Astrocyte (in vitro differentiated cells and primary cell): ENCODE data around the gene CREB3. TPM values are rescaled to one million over a fixed set of nuclear protein-coding genes. Genes with fewer than 3 reads are reported as not detected.

ENCODE experiments used
- DNase-seq: peaks from one replicate; pipeline ENCODE4 v3.0.0-alpha.2; 2010; ENCODE audit warnings: low read depth
- FAIRE-seq: peaks from 2 replicates; lab custom pipeline; 2011; peaks lifted over from hg19 to GRCh38; lab: Jason Lieb, UNC
- H2AFZ ChIP-seq: 2 replicates; pipeline ENCODE4 v1.6.0; 2012; ENCODE audit warnings: low read depth, low read length, inconsistent platforms
- H3K27ac ChIP-seq: 2 replicates; pipeline ENCODE4 v1.5.1; 2011; ENCODE audit warnings: low read depth, low read length, inconsistent platforms
- H3K27me3 ChIP-seq: 2 replicates; pipeline ENCODE4 v1.6.0; 2011; ENCODE audit warnings: low read length, inconsistent platforms; ENCODE audit not compliant: insufficient read depth
- H3K36me3 ChIP-seq: 2 replicates; pipeline ENCODE4 v1.5.1; 2011; ENCODE audit warnings: low read length, inconsistent platforms; ENCODE audit not compliant: insufficient read depth
- H3K4me1 ChIP-seq: 2 replicates; pipeline ENCODE4 v1.5.1; 2011; ENCODE audit warnings: low read length, inconsistent platforms; ENCODE audit not compliant: insufficient read depth
- H3K4me2 ChIP-seq: 2 replicates; pipeline ENCODE4 v1.6.0; 2012; ENCODE audit warnings: low read length, inconsistent platforms
- H3K4me3 ChIP-seq: 2 replicates; pipeline ENCODE4 v1.5.1; 2011; ENCODE audit warnings: low read depth, mild to moderate bottlenecking, low read length, inconsistent platforms; ENCODE audit not compliant: insufficient read depth
- H3K79me2 ChIP-seq: 2 replicates; pipeline ENCODE4 v1.6.0; 2012; ENCODE audit warnings: mild to moderate bottlenecking, low read length, inconsistent platforms; ENCODE audit not compliant: insufficient read depth
- H3K9ac ChIP-seq: 2 replicates; pipeline ENCODE4 v1.6.0; 2012; ENCODE audit warnings: mild to moderate bottlenecking, low read length, inconsistent platforms
- H3K9me3 ChIP-seq: 2 replicates; pipeline ENCODE4 v1.5.1; 2012; ENCODE audit warnings: low read depth, mild to moderate bottlenecking, low read length, inconsistent platforms; ENCODE audit not compliant: insufficient read depth
- H4K20me1 ChIP-seq: 2 replicates; pipeline ENCODE4 v1.6.0; 2012; ENCODE audit warnings: low read length, inconsistent platforms; ENCODE audit not compliant: insufficient read depth
- H3K27ac Mint-ChIP-seq: one replicate; pipeline ENCODE4 v1.8.0; 2021; ENCODE audit warnings: mild to moderate bottlenecking, mixed read lengths; ENCODE audit not compliant: unreplicated experiment
- H3K27me3 Mint-ChIP-seq: one replicate; pipeline ENCODE4 v1.8.0; 2021; ENCODE audit warnings: low read depth, mixed read lengths; ENCODE audit not compliant: unreplicated experiment
- H3K36me3 Mint-ChIP-seq: one replicate; pipeline ENCODE4 v1.8.0; 2021; ENCODE audit warnings: low read depth, mixed read lengths; ENCODE audit not compliant: unreplicated experiment
- H3K4me1 Mint-ChIP-seq: one replicate; pipeline ENCODE4 v1.8.0; 2021; ENCODE audit warnings: low read depth, mixed read lengths; ENCODE audit not compliant: unreplicated experiment
- H3K4me3 Mint-ChIP-seq: one replicate; pipeline ENCODE4 v1.8.0; 2021; ENCODE audit warnings: mild to moderate bottlenecking, moderate library complexity, mixed read lengths; ENCODE audit not compliant: unreplicated experiment
- H3K9me3 Mint-ChIP-seq: one replicate; pipeline ENCODE4 v1.8.0; 2021; ENCODE audit warnings: mild to moderate bottlenecking, mixed read lengths; ENCODE audit not compliant: unreplicated experiment
- EZH2 ChIP-seq: IDR thresholded peaks from 2 replicates; pipeline ENCODE4 v1.6.1; 2012; ENCODE audit warnings: mild to moderate bottlenecking, low read length, inconsistent platforms; ENCODE audit not compliant: insufficient read depth
- total RNA-seq: library from RNA; stranded (reverse); gene quantifications from 2 replicates; pipeline ENCODE4 v1.2.1, GENCODE V29; 2021
- TF ChIP-seq, protein P1 (sequence below): IDR thresholded peaks from 2 replicates; pipeline ENCODE4 v1.5.1; 2011; ENCODE audit warnings: low read depth, mild to moderate bottlenecking, inconsistent platforms, low read length, moderate library complexity; ENCODE audit not compliant: insufficient read depth

CREB3 gene
- total RNA-seq, 1 donor from 2014 or later: 84.1 TPM

DNA sequence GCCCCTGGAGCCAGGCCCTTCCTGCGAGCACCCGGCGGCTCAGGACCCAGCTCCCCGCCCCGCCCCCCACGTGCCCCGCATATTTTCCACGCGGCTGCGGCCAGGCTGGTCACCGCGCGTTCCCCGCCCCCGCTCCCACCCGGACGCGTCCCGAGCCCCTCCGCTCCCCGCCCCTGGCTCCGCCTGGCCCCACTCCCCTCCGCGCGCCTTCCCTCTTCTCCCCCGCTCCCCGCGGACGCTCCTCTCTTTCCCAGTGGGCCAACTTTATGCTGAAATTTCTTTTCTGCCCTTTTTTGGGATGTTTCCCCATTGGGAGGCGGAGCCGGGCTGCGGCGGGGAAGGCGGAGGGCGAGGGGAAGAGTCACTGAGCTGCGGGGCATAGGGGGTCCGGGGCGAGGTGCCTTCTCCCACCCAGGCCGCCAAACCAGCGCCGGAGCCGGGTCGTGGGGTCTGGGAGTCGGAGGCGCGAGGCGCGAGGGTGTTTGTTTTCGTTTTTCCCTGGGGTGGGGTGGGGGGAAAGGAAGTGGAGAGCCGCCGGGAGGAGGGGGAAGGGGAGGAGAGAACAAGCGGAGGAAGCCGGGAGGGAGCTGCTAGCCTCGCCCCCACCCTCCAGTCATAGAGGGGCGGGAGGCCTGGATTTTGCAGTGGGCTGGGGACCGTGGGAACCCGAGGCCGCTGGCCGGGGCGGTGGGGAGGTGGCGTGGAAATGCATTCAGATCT lies 41.7 kb upstream of the CREB3 start:
- Histone ChIP-seq H2AFZ (no peak overlapping the region), H3K9ac (peak overlapping the region; percentile 96), H4K20me1 (peaks cover 42% of the 10 kb centered on the region), H3K27ac (peak overlapping the region; percentile 78), H3K9me3 (no peaks in the 10 kb centered on the region), H3K36me3 (peaks cover 25% of the 10 kb centered on the region), H3K27me3 (no peaks in the 10 kb centered on the region), H3K4me3 (peak overlapping the region; percentile 97), H3K79me2 (peaks cover 46% of the 10 kb centered on the region), H3K4me1 (peaks cover 36% of the 10 kb centered on the region), H3K4me2 (peak overlapping the region; percentile 100)
- Mint-ChIP-seq H3K36me3 (peaks cover 18% of the 10 kb centered on the region), H3K9me3 (no peaks in the 10 kb centered on the region), H3K4me3 (peak overlapping the region; percentile 85), H3K27ac (peak overlapping the region; percentile 79), H3K4me1 (peaks cover 17% of the 10 kb centered on the region), H3K27me3 (no peaks in the 10 kb centered on the region)
- DNase-seq (peak; percentile 72), FAIRE-seq (no peak)
- TF ChIP-seq, protein P1, sequence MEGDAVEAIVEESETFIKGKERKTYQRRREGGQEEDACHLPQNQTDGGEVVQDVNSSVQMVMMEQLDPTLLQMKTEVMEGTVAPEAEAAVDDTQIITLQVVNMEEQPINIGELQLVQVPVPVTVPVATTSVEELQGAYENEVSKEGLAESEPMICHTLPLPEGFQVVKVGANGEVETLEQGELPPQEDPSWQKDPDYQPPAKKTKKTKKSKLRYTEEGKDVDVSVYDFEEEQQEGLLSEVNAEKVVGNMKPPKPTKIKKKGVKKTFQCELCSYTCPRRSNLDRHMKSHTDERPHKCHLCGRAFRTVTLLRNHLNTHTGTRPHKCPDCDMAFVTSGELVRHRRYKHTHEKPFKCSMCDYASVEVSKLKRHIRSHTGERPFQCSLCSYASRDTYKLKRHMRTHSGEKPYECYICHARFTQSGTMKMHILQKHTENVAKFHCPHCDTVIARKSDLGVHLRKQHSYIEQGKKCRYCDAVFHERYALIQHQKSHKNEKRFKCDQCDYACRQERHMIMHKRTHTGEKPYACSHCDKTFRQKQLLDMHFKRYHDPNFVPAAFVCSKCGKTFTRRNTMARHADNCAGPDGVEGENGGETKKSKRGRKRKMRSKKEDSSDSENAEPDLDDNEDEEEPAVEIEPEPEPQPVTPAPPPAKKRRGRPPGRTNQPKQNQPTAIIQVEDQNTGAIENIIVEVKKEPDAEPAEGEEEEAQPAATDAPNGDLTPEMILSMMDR: no peak
- no peak for TF ChIP-seq EZH2

DNA sequence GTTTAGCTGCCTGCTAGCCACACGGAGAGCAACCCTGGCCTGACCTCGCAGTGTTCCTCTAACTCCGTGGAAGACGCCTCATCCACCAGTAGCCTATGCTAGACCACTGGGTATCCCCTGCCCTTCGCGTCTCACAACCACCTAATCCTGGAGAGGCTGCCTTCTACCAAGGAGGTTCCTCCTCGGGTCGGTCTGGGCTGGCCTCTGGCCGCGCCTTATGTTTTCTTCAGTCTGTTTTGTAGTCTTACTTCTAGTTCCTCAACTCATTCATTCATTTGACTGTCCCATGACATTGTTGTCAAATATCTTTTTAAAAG lies 41.2 kb upstream of the CREB3 start:
- Mint-ChIP-seq H3K36me3 (peaks cover 19% of the 10 kb centered on the region), H3K9me3 (no peaks in the 10 kb centered on the region), H3K4me3 (peak overlapping the region; percentile 85), H3K27ac (peak overlapping the region; percentile 79), H3K27me3 (no peaks in the 10 kb centered on the region), H3K4me1 (peaks cover 14% of the 10 kb centered on the region)
- peaks cover 42% of the 10 kb centered on the region for H4K20me1 ChIP-seq
- no peak overlapping the region for H2AFZ ChIP-seq
- TF ChIP-seq, protein P1: no peak
- no peak for TF ChIP-seq EZH2
- FAIRE-seq: no peak
- no peak for DNase-seq
- peaks cover 28% of the 10 kb centered on the region for H3K36me3 ChIP-seq
- H3K27ac ChIP-seq: peak overlapping the region; percentile 78
- peak overlapping the region; percentile 96 for H3K9ac ChIP-seq
- H3K4me2 ChIP-seq: peak overlapping the region; percentile 100
- peak overlapping the region; percentile 56 for H3K4me3 ChIP-seq
- no peaks in the 10 kb centered on the region for H3K27me3 ChIP-seq
- H3K9me3 ChIP-seq: no peaks in the 10 kb centered on the region
- peaks cover 41% of the 10 kb centered on the region for H3K79me2 ChIP-seq
- peaks cover 38% of the 10 kb centered on the region for H3K4me1 ChIP-seq

GRCh38 chr9:35691757-35692301 lies 40.6 kb upstream of the CREB3 start:
- peak overlapping the region; percentile 79 for H3K27ac Mint-ChIP-seq
- Histone ChIP-seq H3K4me2 (peak overlapping the region; percentile 100), H2AFZ (no peak overlapping the region), H3K27me3 (no peaks in the 10 kb centered on the region), H3K36me3 (peaks cover 28% of the 10 kb centered on the region), H3K9ac (peak overlapping the region; percentile 96), H3K79me2 (peaks cover 36% of the 10 kb centered on the region), H3K4me3 (peak overlapping the region; percentile 56), H3K4me1 (peaks cover 33% of the 10 kb centered on the region), H3K9me3 (no peaks in the 10 kb centered on the region), H3K27ac (peak overlapping the region; percentile 78), H4K20me1 (peaks cover 42% of the 10 kb centered on the region)
- H3K4me3 Mint-ChIP-seq: peak overlapping the region; percentile 85
- FAIRE-seq: no peak
- H3K9me3 Mint-ChIP-seq: no peaks in the 10 kb centered on the region
- H3K27me3 Mint-ChIP-seq: no peaks in the 10 kb centered on the region
- H3K4me1 Mint-ChIP-seq: peaks cover 10% of the 10 kb centered on the region
- DNase-seq: no peak
- TF ChIP-seq, protein P1: no peak
- TF ChIP-seq EZH2: no peak
- H3K36me3 Mint-ChIP-seq: peaks cover 22% of the 10 kb centered on the region
